Activated T-helper 1 cell treated with anti-CD3 and anti-CD28 coated beads, Interleukin-12 subunit alpha, Interleukin-12 subunit beta, Interleukin-2, Interleukin-4 antibody, amounts not matched to agents 30 ng/mL and 10 ng/mL and 1 ng/mL, durations not matched to agents 14 hours and 24 hours and 36 hours (primary cell): ENCODE measurements around the gene PTPN18. TPM values are rescaled to one million over a fixed set of nuclear protein-coding genes. Genes with fewer than 3 reads are reported as not detected.
A peak's percentile ranks its signal among the peaks of the same experiment; 100 is the strongest.

Experiments used
- DNase-seq: peaks from one replicate; pipeline ENCODE4 v3.0.0; 2021; ENCODE audit warnings: low spot score
- H3K27ac Mint-ChIP-seq: one replicate; pipeline ENCODE4 v1.8.0; 2021; ENCODE audit warnings: mild to moderate bottlenecking, mixed read lengths
- H3K27me3 Mint-ChIP-seq: one replicate; pipeline ENCODE4 v1.8.0; 2022; ENCODE audit warnings: mild to moderate bottlenecking, moderate library complexity, mixed read lengths; ENCODE audit not compliant: insufficient read depth
- H3K36me3 Mint-ChIP-seq: one replicate; pipeline ENCODE4 v1.8.0; 2021; ENCODE audit warnings: low read depth, mixed read lengths
- H3K4me1 Mint-ChIP-seq: one replicate; pipeline ENCODE4 v1.8.0; 2021; ENCODE audit warnings: low read depth, mixed read lengths
- H3K4me3 Mint-ChIP-seq: one replicate; pipeline ENCODE4 v1.8.0; 2021; ENCODE audit warnings: mild to moderate bottlenecking, moderate library complexity, mixed read lengths
- H3K9me3 Mint-ChIP-seq: one replicate; pipeline ENCODE4 v1.8.0; 2021; ENCODE audit warnings: mixed read lengths
- intact Hi-C: fragments of 100-400 bp; cut with micrococcal nuclease; formaldehyde crosslinking; loops from one replicate; pipeline ENCODE4 v1.15.1; 2024
- total RNA-seq: library from RNA; stranded (reverse); gene quantifications from 2 replicates; pipeline ENCODE4 v1.2.3, GENCODE V29; 2022

The PTPN18 gene
- total RNA-seq, 1 donor from 2014 or later: 68.9 TPM

- H3K36me3 Mint-ChIP-seq: peaks cover 6% of the 10 kb centered on the region
- intact Hi-C loops: no loop called here
- no peak overlapping the region for H3K4me3 Mint-ChIP-seq
- H3K4me1 Mint-ChIP-seq: peaks cover 17% of the 10 kb centered on the region
- peaks cover 4% of the 10 kb centered on the region for H3K27me3 Mint-ChIP-seq
- no peak for DNase-seq
- no peaks in the 10 kb centered on the region for H3K9me3 Mint-ChIP-seq
- H3K27ac Mint-ChIP-seq: no peak overlapping the region
These were observed 2.0 kb downstream of the PTPN18 start for GRCh38 chr2:130357864-130358263.

DNA sequence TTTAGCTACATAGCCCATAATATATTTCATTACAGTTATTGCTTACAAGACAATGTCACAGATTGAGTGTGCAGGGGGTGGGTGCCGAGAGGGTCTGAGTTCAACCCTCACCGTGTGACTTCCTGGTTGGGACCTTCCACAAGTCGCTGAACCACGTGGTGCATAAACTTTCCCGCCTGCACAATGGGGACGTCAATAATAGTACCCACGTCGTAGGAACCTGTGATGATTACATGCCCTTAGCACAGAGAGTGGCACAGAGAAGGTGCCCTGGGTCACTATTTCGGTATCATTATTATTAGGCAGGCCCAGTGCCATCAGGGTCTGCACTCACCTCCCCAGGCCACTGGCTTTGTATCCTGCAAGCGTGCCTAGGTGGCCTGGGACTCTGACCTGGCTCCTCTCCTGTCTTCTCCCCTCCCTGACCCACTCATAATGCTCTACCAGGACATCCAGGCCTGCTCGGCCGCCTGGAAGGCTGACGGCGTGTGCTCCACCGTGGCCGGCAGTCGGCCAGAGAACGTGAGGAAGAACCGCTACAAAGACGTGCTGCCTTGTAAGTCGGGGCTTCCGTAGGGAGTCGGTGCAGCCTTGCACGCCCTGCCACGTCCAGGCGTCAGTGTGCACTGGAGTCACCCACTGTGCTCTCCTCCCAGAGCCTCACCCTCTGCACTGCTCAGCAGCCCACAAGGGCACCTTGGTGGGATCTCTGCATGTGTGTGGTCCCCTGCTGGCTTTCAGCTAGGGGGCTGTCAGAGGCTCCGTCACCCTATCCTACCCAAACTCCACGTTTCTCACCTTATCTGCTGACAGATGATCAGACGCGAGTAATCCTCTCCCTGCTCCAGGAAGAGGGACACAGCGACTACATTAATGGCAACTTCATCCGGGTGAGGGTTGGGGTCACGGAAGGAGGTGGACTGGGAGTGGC is 2.8 kb downstream of the PTPN18 start:
- Mint-ChIP-seq H3K27ac (no peak overlapping the region), H3K4me1 (peaks cover 17% of the 10 kb centered on the region), H3K27me3 (peaks cover 4% of the 10 kb centered on the region), H3K9me3 (no peaks in the 10 kb centered on the region), H3K36me3 (peaks cover 6% of the 10 kb centered on the region), H3K4me3 (no peak overlapping the region)
- no peak for DNase-seq
- intact Hi-C loops: no loop called here

DNA sequence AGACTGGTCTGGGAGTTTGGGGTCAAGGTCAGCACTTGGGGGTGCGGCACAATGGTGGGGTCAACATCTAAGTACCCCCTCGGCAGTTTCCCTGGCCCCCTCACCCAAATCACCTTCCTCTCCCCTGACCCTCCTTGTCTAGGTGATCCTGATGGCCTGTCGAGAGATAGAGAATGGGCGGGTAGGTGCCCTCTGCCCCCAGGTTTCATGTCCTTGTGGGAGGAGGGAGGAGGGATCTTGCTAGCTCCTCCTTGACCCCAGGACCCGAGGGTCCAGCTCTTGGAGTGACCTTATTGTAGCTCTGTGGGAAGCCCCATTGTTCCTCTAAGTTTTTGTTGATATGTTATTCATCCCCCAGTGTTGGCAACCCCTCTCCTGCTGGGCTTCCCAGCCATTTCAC is 3.6 kb downstream of the PTPN18 start:
- peaks cover 4% of the 10 kb centered on the region for H3K27me3 Mint-ChIP-seq
- H3K9me3 Mint-ChIP-seq: no peaks in the 10 kb centered on the region
- no peak for DNase-seq
- H3K4me1 Mint-ChIP-seq: peaks cover 14% of the 10 kb centered on the region
- intact Hi-C loops: no loop called here
- H3K27ac Mint-ChIP-seq: no peak overlapping the region
- H3K36me3 Mint-ChIP-seq: peaks cover 6% of the 10 kb centered on the region
- no peak overlapping the region for H3K4me3 Mint-ChIP-seq

DNA sequence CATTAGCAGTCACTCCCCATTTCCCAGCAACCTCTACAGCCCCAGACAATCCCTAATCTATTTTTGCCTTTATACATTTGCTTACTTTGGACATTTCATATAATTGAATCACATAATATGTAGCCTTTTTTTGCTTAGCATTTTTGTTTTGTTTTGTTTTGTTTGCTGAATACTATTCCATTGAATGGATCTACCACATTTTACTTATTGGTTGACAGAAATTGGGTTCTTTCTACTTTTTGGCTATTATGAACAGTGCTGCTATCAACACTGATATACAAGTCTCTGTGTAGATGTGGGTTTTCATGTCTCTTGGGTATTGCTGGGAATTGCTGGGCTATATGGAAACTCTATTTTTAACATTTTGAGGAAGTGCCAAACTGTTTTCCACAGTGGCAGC is 7.6 kb downstream of the PTPN18 start:
- intact Hi-C loops: no loop called here
- DNase-seq: no peak
- Mint-ChIP-seq H3K36me3 (peaks cover 9% of the 10 kb centered on the region), H3K27me3 (peaks cover 12% of the 10 kb centered on the region), H3K27ac (no peak overlapping the region), H3K9me3 (no peaks in the 10 kb centered on the region), H3K4me3 (no peak overlapping the region), H3K4me1 (peaks cover 5% of the 10 kb centered on the region)

DNA sequence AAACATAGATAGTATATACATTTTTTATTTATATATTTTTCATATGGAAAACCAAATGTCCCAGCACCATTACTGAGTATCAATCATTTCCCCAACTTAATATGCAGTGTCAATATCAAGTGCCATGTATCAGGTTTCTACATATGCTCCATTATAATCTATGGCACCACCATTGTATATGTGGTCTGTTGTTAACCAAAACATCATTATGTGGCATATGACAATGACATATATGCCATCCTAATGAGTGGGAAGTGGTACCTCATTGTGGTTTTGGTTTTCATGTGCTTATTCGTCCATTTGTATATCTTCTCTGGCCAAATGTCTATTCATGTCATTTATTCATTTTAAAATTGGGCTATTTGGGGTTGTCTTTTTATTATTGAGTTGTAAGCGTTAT is 9.2 kb downstream of the PTPN18 start:
- Mint-ChIP-seq H3K27ac (no peak overlapping the region), H3K36me3 (peaks cover 9% of the 10 kb centered on the region), H3K4me1 (peaks cover 14% of the 10 kb centered on the region), H3K4me3 (no peak overlapping the region), H3K27me3 (peaks cover 15% of the 10 kb centered on the region), H3K9me3 (no peaks in the 10 kb centered on the region)
- DNase-seq: no peak
- intact Hi-C loops: no loop called here

GRCh38 chr2:130365963-130366362 is 10.1 kb downstream of the PTPN18 start:
- H3K36me3 Mint-ChIP-seq: peaks cover 13% of the 10 kb centered on the region
- intact Hi-C loops: no loop called here
- no peak for DNase-seq
- H3K4me3 Mint-ChIP-seq: no peak overlapping the region
- H3K27ac Mint-ChIP-seq: no peak overlapping the region
- no peaks in the 10 kb centered on the region for H3K9me3 Mint-ChIP-seq
- H3K27me3 Mint-ChIP-seq: peaks cover 15% of the 10 kb centered on the region
- H3K4me1 Mint-ChIP-seq: peaks cover 22% of the 10 kb centered on the region

DNA sequence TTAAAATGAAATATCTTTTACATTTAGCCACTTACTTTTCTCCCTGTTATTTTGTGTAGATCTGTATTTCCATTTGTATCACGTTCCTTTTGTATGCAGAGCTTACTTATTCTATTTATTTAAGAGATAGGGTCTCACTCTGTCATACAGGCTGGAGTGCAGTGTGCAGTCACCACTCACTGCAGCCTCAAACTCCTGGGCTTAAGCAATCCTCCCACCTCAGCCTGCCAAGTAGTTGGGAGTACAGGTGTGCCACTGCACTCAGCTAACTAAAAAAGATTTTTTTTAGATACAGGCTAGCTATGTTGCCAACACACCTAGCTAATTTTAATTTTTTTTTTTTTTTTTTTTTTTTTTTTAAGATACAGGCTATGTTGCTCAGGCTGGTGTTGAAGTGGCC is 10.9 kb downstream of the PTPN18 start:
- peaks cover 27% of the 10 kb centered on the region for H3K4me1 Mint-ChIP-seq
- peaks cover 15% of the 10 kb centered on the region for H3K27me3 Mint-ChIP-seq
- intact Hi-C loops: no loop called here
- no peak overlapping the region for H3K27ac Mint-ChIP-seq
- H3K4me3 Mint-ChIP-seq: no peak overlapping the region
- DNase-seq: no peak
- H3K9me3 Mint-ChIP-seq: no peaks in the 10 kb centered on the region
- peaks cover 19% of the 10 kb centered on the region for H3K36me3 Mint-ChIP-seq

- Mint-ChIP-seq H3K9me3 (no peaks in the 10 kb centered on the region), H3K27me3 (peaks cover 10% of the 10 kb centered on the region), H3K36me3 (peaks cover 28% of the 10 kb centered on the region), H3K4me3 (no peak overlapping the region), H3K27ac (no peak overlapping the region), H3K4me1 (peaks cover 35% of the 10 kb centered on the region)
- intact Hi-C loops: no loop called here
- no peak for DNase-seq
These were observed 12.9 kb downstream of the PTPN18 start for GRCh38 chr2:130368786-130369185.

GRCh38 chr2:130369311-130369964 is 13.6 kb downstream of the PTPN18 start:
- H3K27me3 Mint-ChIP-seq: peaks cover 10% of the 10 kb centered on the region
- H3K4me1 Mint-ChIP-seq: peaks cover 36% of the 10 kb centered on the region
- intact Hi-C loops: no loop called here
- peak overlapping the region; percentile 96 for H3K4me3 Mint-ChIP-seq
- peaks cover 32% of the 10 kb centered on the region for H3K36me3 Mint-ChIP-seq
- no peaks in the 10 kb centered on the region for H3K9me3 Mint-ChIP-seq
- H3K27ac Mint-ChIP-seq: peak overlapping the region; percentile 68
- DNase-seq: no peak

DNA sequence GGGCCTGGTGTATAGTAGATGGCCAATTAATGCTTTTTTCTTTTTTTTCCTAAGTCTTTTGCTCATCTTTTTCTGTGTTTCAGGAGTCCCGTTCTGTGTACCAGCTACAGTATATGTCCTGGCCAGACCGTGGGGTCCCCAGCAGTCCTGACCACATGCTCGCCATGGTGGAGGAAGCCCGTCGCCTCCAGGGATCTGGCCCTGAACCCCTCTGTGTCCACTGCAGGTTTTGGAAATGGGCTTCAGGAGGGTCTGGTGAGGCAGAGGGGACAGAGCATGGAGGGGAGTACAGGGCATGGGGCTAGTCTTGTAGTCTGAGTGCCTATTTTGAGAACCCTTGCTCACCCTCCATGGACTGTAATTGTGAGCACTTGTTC is 14.1 kb downstream of the PTPN18 start:
- Mint-ChIP-seq H3K36me3 (peaks cover 37% of the 10 kb centered on the region), H3K27me3 (peaks cover 10% of the 10 kb centered on the region), H3K4me3 (peak overlapping the region; percentile 96), H3K27ac (peak overlapping the region; percentile 96), H3K9me3 (no peaks in the 10 kb centered on the region), H3K4me1 (peaks cover 41% of the 10 kb centered on the region)
- intact Hi-C loops: loop anchor here (10.0 kb wide), 1 partner anchor 735 kb away; the partner anchor contains the start of gene PLEKHB2
- DNase-seq: no peak

DNA sequence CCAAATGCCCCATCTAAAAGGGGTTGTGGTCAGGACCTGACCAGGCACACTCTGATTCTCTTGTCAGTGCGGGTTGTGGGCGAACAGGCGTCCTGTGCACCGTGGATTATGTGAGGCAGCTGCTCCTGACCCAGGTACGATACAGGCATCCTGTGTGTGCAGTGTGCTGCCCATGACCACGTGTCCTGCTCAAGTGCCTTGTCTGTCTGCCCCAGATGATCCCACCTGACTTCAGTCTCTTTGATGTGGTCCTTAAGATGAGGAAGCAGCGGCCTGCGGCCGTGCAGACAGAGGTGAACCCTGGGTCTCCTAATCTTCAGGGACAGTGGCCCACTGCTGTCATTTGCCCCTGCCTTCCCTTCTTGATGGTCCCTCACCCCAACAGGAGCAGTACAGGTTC is 14.6 kb downstream of the PTPN18 start:
- H3K27ac Mint-ChIP-seq: peak overlapping the region; percentile 96
- H3K36me3 Mint-ChIP-seq: peaks cover 42% of the 10 kb centered on the region
- peaks cover 7% of the 10 kb centered on the region for H3K27me3 Mint-ChIP-seq
- H3K4me3 Mint-ChIP-seq: peak overlapping the region; percentile 96
- DNase-seq: peak; percentile 30
- no peaks in the 10 kb centered on the region for H3K9me3 Mint-ChIP-seq
- peaks cover 43% of the 10 kb centered on the region for H3K4me1 Mint-ChIP-seq
- intact Hi-C loops: loop anchor here (10.0 kb wide), 1 partner anchor 734 kb away; the partner anchor contains the start of gene PLEKHB2

- Mint-ChIP-seq H3K9me3 (peaks cover 3% of the 10 kb centered on the region), H3K36me3 (peaks cover 50% of the 10 kb centered on the region), H3K27me3 (peaks cover 4% of the 10 kb centered on the region), H3K27ac (peak overlapping the region; percentile 96), H3K4me3 (peak overlapping the region; percentile 96), H3K4me1 (peaks cover 54% of the 10 kb centered on the region)
- DNase-seq: no peak
- intact Hi-C loops: loop anchor here (1.0 to 10.0 kb wide), 5 partner anchors 15 to 733 kb away; partner anchors contain the start of genes IMP4, PLEKHB2, PTPN18 and SMPD4
These were observed 15.8 kb downstream of the PTPN18 start for GRCh38 chr2:130371723-130372054.
